ENCODE measurements around the gene FAM174C.
A peak's percentile ranks its signal among the peaks of the same experiment; 100 is the strongest.

The FAM174C gene

DNA sequence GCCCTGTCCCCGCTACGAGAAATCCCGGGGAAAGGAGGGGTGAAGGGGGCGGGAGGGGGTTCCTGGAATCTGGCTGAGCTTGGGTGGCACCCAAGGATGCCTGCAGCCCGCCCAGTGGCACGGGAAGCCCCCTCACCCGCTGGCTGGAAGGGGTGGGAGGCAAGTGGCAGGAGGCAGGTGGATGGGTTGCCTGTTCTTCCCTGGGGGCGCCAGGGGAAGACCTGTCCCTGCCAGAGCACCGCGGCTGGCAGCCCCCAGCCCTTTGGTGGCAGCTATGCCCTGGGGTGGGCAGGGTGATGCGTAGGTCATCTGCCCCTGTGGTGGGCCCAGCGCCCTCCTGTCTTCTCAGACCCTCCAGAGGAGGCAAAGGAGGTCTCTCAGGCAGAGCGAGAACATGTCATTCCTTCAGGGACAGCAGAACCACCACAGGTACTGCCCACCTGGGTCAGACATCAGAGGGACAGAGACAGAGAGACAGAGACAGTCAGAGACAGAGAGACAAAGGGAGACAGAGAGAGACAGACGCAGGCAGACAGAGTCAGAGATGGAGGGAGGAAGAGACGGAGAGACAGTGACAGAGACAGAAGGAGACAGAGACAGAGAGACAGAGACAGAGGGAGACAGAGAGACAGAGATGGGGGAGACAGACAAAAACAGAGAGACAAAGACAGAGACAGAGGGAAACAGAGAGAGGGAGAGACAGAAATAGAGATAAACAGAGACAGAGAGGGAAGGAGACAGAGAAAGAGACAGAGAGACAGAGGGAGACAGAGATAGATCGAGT, 47.1 kb downstream of the FAM174C start:
- H3K27ac ChIP-seq, result no peak overlapping the region
- TF ChIP-seq CTCF (conservative IDR thresholded peaks at IDR 0.05), result no peak

GRCh38 chr19:1324249-1324805, 49.0 kb downstream of the FAM174C start:
- no peak for TF ChIP-seq CTCF (conservative IDR thresholded peaks at IDR 0.05)
- no peak overlapping the region; the same call in 1 of the 2 replicates for H3K27ac ChIP-seq

- TF ChIP-seq CTCF (conservative IDR thresholded peaks at IDR 0.05), result no peak
- H3K27ac ChIP-seq, result peak overlapping the region; percentile 38; the same call in 1 of the 2 replicates
Observed at GRCh38 chr19:1324806-1325567, 49.7 kb downstream of the FAM174C start.

GRCh38 chr19:1325568-1326294, 50.4 kb downstream of the FAM174C start:
- peak overlapping the region; percentile 38; the same call in 1 of the 2 replicates for H3K27ac ChIP-seq
- TF ChIP-seq CTCF (conservative IDR thresholded peaks at IDR 0.05), result no peak

DNA sequence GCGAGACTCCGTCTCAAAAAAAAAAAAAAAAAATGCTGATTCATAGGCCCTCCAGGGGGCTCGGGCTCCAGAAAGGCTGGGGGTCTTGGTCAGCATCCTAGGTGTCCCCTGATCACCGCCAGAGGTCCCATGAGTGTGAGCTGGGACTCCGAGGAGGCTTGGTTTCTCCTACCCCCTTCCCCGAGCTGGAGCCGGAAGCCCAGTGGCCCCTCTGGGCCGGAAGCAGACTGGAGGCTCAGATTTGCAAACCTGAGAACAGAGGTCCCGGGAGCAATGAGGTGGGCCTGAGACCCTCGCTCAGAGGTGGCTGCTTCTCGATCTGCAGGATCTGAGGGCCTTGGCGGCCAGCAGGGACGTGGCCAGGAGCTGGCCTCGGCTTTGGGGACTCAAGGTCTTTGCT, 51.8 kb downstream of the FAM174C start:
- H3K27ac ChIP-seq, result no peak overlapping the region

More for the DNA sequence above, 51.8 kb downstream of the FAM174C start:
- no peak for TF ChIP-seq CTCF (conservative IDR thresholded peaks at IDR 0.05)
